MM.1S (cell line): Measurements from ENCODE around the gene LMX1B.
A peak's percentile ranks its signal among the peaks of the same experiment; 100 is the strongest.

Experiments
- DNase-seq: peaks from one replicate; pipeline ENCODE4 v3.0.0-alpha.2; 2015
- H2AFZ ChIP-seq: fragments of 300-600 bp; sonication (generic); 2 replicates; pipeline ENCODE4 v1.6.0; 2016; ENCODE audit warnings: antibody characterized with exemption, low read length
- H3F3A ChIP-seq: fragments of 300-600 bp; sonication (generic); 2 replicates; pipeline ENCODE4 v1.6.1; 2016; ENCODE audit warnings: mild to moderate bottlenecking, antibody characterized with exemption, low read length, moderate library complexity, mixed read lengths; ENCODE audit not compliant: insufficient read depth
- H3K27ac ChIP-seq: fragments of 300-600 bp; sonication (generic); 2 replicates; pipeline ENCODE4 v1.5.1; 2016; ENCODE audit warnings: mild to moderate bottlenecking, low read length
- H3K27me3 ChIP-seq: fragments of 300-600 bp; sonication (generic); replicated peaks from 2 replicates; pipeline ENCODE4 v1.6.0; 2016; ENCODE audit warnings: low read length; ENCODE audit not compliant: insufficient read depth
- H3K36me3 ChIP-seq: fragments of 300-600 bp; sonication (generic); replicated peaks from 2 replicates; pipeline ENCODE4 v1.6.1; 2016; ENCODE audit warnings: mild to moderate bottlenecking, low read length, mixed read lengths; ENCODE audit not compliant: insufficient read depth
- H3K4me1 ChIP-seq: fragments of 300-600 bp; sonication (generic); 2 replicates; pipeline ENCODE4 v1.6.1; 2016; ENCODE audit warnings: low read length, mixed read lengths
- H3K4me2 ChIP-seq: fragments of 300-600 bp; sonication (generic); 2 replicates; pipeline ENCODE4 v1.6.0; 2016; ENCODE audit warnings: low read depth, low read length
- H3K4me3 ChIP-seq: fragments of 300-600 bp; sonication (generic); 2 replicates; pipeline ENCODE4 v1.5.1; 2016; ENCODE audit warnings: low read length, mixed read lengths
- H3K79me2 ChIP-seq: fragments of 300-600 bp; sonication (generic); 2 replicates; pipeline ENCODE4 v1.6.1; 2016; ENCODE audit warnings: mixed run types, low read length, mixed read lengths
- H3K9ac ChIP-seq: fragments of 300-600 bp; sonication (generic); 2 replicates; pipeline ENCODE4 v1.6.1; 2016; ENCODE audit warnings: low read length, mixed read lengths
- H3K9me2 ChIP-seq: fragments of 300-600 bp; sonication (generic); replicated peaks from 2 replicates; pipeline ENCODE4 v1.6.1; 2016; ENCODE audit warnings: mild to moderate bottlenecking, low read length, mixed read lengths; ENCODE audit not compliant: insufficient read depth
- H3K9me3 ChIP-seq: fragments of 300-600 bp; sonication (generic); replicated peaks from 2 replicates; pipeline ENCODE4 v1.6.1; 2016; ENCODE audit warnings: mild to moderate bottlenecking, low read length, mixed read lengths; ENCODE audit not compliant: insufficient read depth
- H4K20me1 ChIP-seq: fragments of 300-600 bp; sonication (generic); 2 replicates; pipeline ENCODE4 v1.6.1; 2016; ENCODE audit warnings: mild to moderate bottlenecking, low read length, moderate library complexity, mixed read lengths; ENCODE audit not compliant: insufficient read depth
- EZH2 ChIP-seq: fragments of 300-600 bp; sonication (generic); optimal IDR thresholded peaks from 2 replicates; pipeline ENCODE3; 2017; ENCODE audit warnings: low read depth, mild to moderate bottlenecking, antibody characterized with exemption, low read length, mixed read lengths
- EZH2phosphoT487 ChIP-seq: fragments of 300-600 bp; sonication (generic); IDR thresholded peaks from 2 replicates; pipeline ENCODE4 v1.6.1; 2018; ENCODE audit warnings: antibody characterized with exemption, low read length
- TF ChIP-seq, protein P1 (sequence below): fragments of 300-600 bp; sonication (generic); IDR thresholded peaks from 2 replicates; pipeline ENCODE4 v1.5.1; 2016; ENCODE audit warnings: antibody characterized with exemption, low read length, mixed read lengths

Gene LMX1B

DNA sequence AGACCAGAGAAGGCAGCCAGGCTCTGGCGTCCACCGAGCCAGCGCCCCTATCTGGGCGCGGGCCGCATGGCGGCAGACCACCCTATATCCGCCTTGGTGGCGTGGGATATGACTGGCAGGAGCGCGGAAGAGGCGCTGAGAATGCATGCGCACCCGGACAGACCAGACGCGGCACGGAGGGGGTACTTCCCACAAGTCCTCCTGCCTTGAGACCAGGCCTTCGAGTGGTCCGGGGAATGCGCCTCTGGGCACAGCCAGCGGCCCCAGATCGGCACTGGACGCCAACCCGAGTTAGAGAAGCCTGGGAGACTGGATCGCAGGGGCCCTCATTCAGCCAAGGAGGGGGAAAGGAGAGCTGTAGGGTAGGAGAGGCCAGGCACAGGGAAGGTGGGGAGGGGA, 2.5 kb upstream of the LMX1B start:
- Histone ChIP-seq H3K9me2 (no peaks in the 10 kb centered on the region), H3K4me2 (no peak overlapping the region), H3K9ac (no peak overlapping the region), H3K27ac (no peak overlapping the region), H3K27me3 (peaks cover 65% of the 10 kb centered on the region), H3K9me3 (no peaks in the 10 kb centered on the region), H3K4me3 (no peak overlapping the region), H3F3A (no peaks in the 10 kb centered on the region), H3K79me2 (no peaks in the 10 kb centered on the region), H3K4me1 (0 out of 2 replicates have a peak, but pooled peaks cover 7% of the 10 kb centered on the region), H4K20me1 (no peaks in the 10 kb centered on the region), H3K36me3 (no peaks in the 10 kb centered on the region), H2AFZ (no peak overlapping the region)
- DNase-seq = no peak
- TF ChIP-seq EZH2phosphoT487 (no peak), EZH2 (no peak)
- TF ChIP-seq, protein P1, sequence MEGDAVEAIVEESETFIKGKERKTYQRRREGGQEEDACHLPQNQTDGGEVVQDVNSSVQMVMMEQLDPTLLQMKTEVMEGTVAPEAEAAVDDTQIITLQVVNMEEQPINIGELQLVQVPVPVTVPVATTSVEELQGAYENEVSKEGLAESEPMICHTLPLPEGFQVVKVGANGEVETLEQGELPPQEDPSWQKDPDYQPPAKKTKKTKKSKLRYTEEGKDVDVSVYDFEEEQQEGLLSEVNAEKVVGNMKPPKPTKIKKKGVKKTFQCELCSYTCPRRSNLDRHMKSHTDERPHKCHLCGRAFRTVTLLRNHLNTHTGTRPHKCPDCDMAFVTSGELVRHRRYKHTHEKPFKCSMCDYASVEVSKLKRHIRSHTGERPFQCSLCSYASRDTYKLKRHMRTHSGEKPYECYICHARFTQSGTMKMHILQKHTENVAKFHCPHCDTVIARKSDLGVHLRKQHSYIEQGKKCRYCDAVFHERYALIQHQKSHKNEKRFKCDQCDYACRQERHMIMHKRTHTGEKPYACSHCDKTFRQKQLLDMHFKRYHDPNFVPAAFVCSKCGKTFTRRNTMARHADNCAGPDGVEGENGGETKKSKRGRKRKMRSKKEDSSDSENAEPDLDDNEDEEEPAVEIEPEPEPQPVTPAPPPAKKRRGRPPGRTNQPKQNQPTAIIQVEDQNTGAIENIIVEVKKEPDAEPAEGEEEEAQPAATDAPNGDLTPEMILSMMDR = no peak

DNA sequence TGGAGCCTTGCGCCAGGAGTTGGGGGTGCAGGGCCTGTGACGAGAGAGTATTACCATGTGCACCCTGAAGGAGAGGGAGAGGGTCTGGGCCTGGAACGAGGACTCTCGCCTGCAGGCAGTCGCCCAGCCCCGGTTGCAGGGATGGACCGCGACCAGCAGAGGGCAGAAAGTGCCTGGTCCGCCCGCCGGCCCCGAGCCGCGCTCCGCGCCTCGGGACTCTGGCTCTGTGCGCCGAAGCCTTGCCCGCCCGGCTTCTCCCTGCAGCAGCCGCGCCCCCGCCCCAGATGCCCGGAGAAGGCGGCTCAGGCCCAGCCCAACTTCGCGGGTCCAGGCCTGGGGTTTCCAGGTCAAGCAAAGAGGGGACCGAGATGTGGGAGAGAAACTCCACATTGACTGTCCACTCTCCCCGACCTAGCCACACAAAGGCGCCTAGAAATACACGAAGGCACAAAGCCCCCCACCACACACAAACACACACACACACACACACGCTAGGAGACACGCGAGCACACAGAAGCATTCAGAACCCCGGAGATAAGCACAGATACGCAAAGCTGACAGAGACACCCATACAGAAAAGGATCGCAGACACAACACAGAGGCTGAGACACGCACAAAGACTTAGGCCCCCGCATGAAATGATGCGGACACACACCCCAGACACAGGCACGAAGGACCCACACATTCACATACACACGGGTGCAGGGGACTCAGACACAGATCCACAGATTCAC, 2.0 kb upstream of the LMX1B start:
- H3K27me3 ChIP-seq = peaks cover 71% of the 10 kb centered on the region
- DNase-seq = peak; percentile 54
- no peaks in the 10 kb centered on the region for H4K20me1 ChIP-seq
- H3K9me2 ChIP-seq = no peaks in the 10 kb centered on the region
- H3K4me1 ChIP-seq = 0 out of 2 replicates have a peak, but pooled peaks cover 7% of the 10 kb centered on the region
- H3K9me3 ChIP-seq = no peaks in the 10 kb centered on the region
- H3K9ac ChIP-seq = no peak overlapping the region
- H2AFZ ChIP-seq = no peak overlapping the region
- no peaks in the 10 kb centered on the region for H3K79me2 ChIP-seq
- no peak overlapping the region for H3K4me3 ChIP-seq
- no peaks in the 10 kb centered on the region for H3K36me3 ChIP-seq
- no peaks in the 10 kb centered on the region for H3F3A ChIP-seq
- H3K27ac ChIP-seq = no peak overlapping the region
- H3K4me2 ChIP-seq = peak overlapping the region; percentile 20; the same call in 1 of the 2 replicates
- no peak for TF ChIP-seq EZH2
- TF ChIP-seq, protein P1 = peak; percentile 72
- peak; percentile 75; the same call in 1 of the 2 replicates for TF ChIP-seq EZH2phosphoT487

DNA sequence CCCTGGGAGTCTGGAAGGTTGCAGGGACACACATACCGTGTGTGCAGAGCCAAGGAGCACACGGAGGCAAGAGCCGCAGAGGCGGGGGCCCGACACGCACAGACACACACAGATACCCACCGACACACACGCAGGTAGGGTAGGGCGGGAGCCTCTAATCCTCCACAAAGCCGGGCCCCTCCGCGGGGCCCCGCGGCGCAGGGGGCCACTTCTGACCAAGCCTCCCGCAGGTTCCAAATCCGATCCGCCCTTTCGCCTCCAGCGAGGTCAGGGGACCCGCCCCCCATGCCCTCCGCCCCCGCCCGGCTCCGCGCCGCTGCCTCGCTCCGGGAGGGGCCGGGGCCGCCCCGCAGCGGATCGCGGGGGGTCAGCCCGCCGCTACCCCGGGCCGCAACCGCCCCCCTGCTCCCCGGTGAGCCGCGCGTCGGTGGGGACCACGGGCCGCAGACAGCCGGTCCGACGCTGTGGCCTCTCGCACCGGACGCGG, 1.4 kb upstream of the LMX1B start:
- no peak for DNase-seq
- no peaks in the 10 kb centered on the region for H3K79me2 ChIP-seq
- H3K36me3 ChIP-seq = no peaks in the 10 kb centered on the region
- 0 out of 2 replicates have a peak, but pooled peaks cover 7% of the 10 kb centered on the region for H3K4me1 ChIP-seq
- H3K9me2 ChIP-seq = no peaks in the 10 kb centered on the region
- H3F3A ChIP-seq = no peaks in the 10 kb centered on the region
- no peaks in the 10 kb centered on the region for H4K20me1 ChIP-seq
- peak overlapping the region; percentile 20; the same call in 1 of the 2 replicates for H3K4me2 ChIP-seq
- TF ChIP-seq EZH2phosphoT487 (no peak), EZH2 (no peak)
- TF ChIP-seq, protein P1 = no peak
- H3K27me3 ChIP-seq = peaks cover 77% of the 10 kb centered on the region
- H2AFZ ChIP-seq = no peak overlapping the region
- H3K9me3 ChIP-seq = no peaks in the 10 kb centered on the region
- H3K4me3 ChIP-seq = no peak overlapping the region
- H3K27ac ChIP-seq = no peak overlapping the region
- no peak overlapping the region for H3K9ac ChIP-seq
